Adrenal gland (tissue), 5 donors: Measurements from ENCODE around the gene ARF1.

Source experiments
- POLR2A ChIP-seq, 2 donors: fragments of 450-650 bp; IDR thresholded peaks; one replicate each; pipeline ENCODE4 v1.6.1; 2017; ENCODE audit warnings: antibody characterized with exemption in 2 of 2, mild to moderate bottlenecking in 2 of 2, moderate library complexity in 1 of 2
- TF ChIP-seq, protein P1 (sequence below), 6 experiments: fragments of 450-650 bp in 4 of 6; fragments of 200-600 bp in 2 of 6; sonication (generic) in 1 of 6; IDR thresholded peaks; 1 replicate in 5 of 6; 2 replicates in 1 of 6; pipeline versions ENCODE4 v1.5.1 to v1.8.0; 2016 to 2021; ENCODE audit warnings: antibody characterized with exemption in 6 of 6, mild to moderate bottlenecking in 2 of 6, moderate library complexity in 1 of 6
- donor health status: DM: no; HTN: no; CAD: no.

DNA sequence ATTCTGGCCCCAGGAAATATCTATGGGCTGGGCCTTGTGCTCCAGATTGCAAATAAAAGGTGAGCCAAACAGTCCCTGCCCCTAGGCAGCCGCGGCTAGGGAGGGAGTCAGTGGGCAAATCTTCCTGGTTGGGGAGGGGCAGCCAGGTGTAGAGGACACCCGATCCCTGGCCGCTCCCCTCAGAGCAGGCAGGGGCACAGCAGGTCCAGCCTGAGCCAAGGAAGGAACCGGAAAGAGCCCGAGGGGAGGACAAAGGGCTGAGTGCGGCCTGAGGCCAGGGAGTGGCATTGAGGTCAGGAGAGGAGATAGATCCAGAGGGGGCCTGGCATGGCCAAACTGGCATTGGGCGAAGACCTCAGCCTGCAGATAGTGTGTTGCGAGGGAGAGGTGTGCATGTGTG is 36.6 kb upstream of the ARF1 start:
- TF ChIP-seq, protein P1, sequence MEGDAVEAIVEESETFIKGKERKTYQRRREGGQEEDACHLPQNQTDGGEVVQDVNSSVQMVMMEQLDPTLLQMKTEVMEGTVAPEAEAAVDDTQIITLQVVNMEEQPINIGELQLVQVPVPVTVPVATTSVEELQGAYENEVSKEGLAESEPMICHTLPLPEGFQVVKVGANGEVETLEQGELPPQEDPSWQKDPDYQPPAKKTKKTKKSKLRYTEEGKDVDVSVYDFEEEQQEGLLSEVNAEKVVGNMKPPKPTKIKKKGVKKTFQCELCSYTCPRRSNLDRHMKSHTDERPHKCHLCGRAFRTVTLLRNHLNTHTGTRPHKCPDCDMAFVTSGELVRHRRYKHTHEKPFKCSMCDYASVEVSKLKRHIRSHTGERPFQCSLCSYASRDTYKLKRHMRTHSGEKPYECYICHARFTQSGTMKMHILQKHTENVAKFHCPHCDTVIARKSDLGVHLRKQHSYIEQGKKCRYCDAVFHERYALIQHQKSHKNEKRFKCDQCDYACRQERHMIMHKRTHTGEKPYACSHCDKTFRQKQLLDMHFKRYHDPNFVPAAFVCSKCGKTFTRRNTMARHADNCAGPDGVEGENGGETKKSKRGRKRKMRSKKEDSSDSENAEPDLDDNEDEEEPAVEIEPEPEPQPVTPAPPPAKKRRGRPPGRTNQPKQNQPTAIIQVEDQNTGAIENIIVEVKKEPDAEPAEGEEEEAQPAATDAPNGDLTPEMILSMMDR (IDR thresholded peaks at IDR 0.05): no peak
- TF ChIP-seq POLR2A (IDR thresholded peaks at IDR 0.05): no peak
